RPMI7951 (cell line): ENCODE measurements around the gene C10orf90. TPM values are rescaled to one million over a fixed set of nuclear protein-coding genes. Genes with fewer than 3 reads are reported as not detected.

Experiments used
- DNase-seq: peaks from one replicate; pipeline ENCODE4 v3.0.0-alpha.2; 2012; ENCODE audit warnings: low read depth
- total RNA-seq: library from RNA; depleted of rRNA; stranded (reverse); fragments of >200 nt; shearing (Covaris generic); gene quantifications from 2 replicates; pipeline ENCODE4 v1.2.3, GENCODE V29; 2014; rRNA removed

C10orf90 gene
- total RNA-seq = 0.88 and 2.5 TPM in 2 replicates

GRCh38 chr10:126670056-126670894 is at the start of gene C10orf90:
TSS of gene C10orf90 (minus strand) at chr10:126670693. CDS start at chr10:126670480, 213 bp downstream.
- peak; percentile 63 for DNase-seq

GRCh38 chr10:126716366-126716765 is 45.9 kb upstream of the C10orf90 start:
- no peak for DNase-seq

GRCh38 chr10:126713594-126713993 is 43.1 kb upstream of the C10orf90 start:
- no peak for DNase-seq

GRCh38 chr10:126712681-126713080 is 42.2 kb upstream of the C10orf90 start:
- no peak for DNase-seq

- DNase-seq = peak; percentile 32
Observed at GRCh38 chr10:126705951-126706565, 35.6 kb upstream of the C10orf90 start.

GRCh38 chr10:126705131-126705530 is 34.6 kb upstream of the C10orf90 start:
- no peak for DNase-seq

GRCh38 chr10:126704649-126705048 is 34.2 kb upstream of the C10orf90 start:
- DNase-seq = no peak

GRCh38 chr10:126702181-126702580 is 31.7 kb upstream of the C10orf90 start:
- peak; percentile 91 for DNase-seq

- DNase-seq = no peak
Observed at GRCh38 chr10:126701526-126701925, 31.0 kb upstream of the C10orf90 start.

- no peak for DNase-seq
Observed at GRCh38 chr10:126696684-126697083, 26.2 kb upstream of the C10orf90 start.

GRCh38 chr10:126691456-126691855 is 21.0 kb upstream of the C10orf90 start:
- no peak for DNase-seq

- DNase-seq = no peak
Observed at GRCh38 chr10:126690534-126690933, 20.0 kb upstream of the C10orf90 start.

- DNase-seq = no peak
Observed at GRCh38 chr10:126689461-126689994, 19.0 kb upstream of the C10orf90 start.

- DNase-seq = no peak
Observed at GRCh38 chr10:126687121-126687606, 16.7 kb upstream of the C10orf90 start.

- DNase-seq = no peak
Observed at GRCh38 chr10:126686719-126687118, 16.2 kb upstream of the C10orf90 start.

- DNase-seq = no peak
Observed at GRCh38 chr10:126686268-126686667, 15.8 kb upstream of the C10orf90 start.

GRCh38 chr10:126685756-126686155 is 15.3 kb upstream of the C10orf90 start:
- no peak for DNase-seq

- DNase-seq = no peak
Observed at GRCh38 chr10:126684171-126684745, 13.8 kb upstream of the C10orf90 start.

- no peak for DNase-seq
Observed at GRCh38 chr10:126683466-126683865, 13.0 kb upstream of the C10orf90 start.

- DNase-seq = no peak
Observed at GRCh38 chr10:126675656-126676438, 5.4 kb upstream of the C10orf90 start.

- DNase-seq = no peak
Observed at GRCh38 chr10:126674741-126675515, 4.4 kb upstream of the C10orf90 start.
